GM21390 (cell line): ENCODE measurements around the gene RABGGTA.

Experiments used
- ATAC-seq: cut with Tn5 transposase; IDR thresholded peaks from one replicate; pipeline ENCODE4 v1.9.1; 2021; ENCODE audit not compliant: unreplicated experiment

Gene RABGGTA

DNA sequence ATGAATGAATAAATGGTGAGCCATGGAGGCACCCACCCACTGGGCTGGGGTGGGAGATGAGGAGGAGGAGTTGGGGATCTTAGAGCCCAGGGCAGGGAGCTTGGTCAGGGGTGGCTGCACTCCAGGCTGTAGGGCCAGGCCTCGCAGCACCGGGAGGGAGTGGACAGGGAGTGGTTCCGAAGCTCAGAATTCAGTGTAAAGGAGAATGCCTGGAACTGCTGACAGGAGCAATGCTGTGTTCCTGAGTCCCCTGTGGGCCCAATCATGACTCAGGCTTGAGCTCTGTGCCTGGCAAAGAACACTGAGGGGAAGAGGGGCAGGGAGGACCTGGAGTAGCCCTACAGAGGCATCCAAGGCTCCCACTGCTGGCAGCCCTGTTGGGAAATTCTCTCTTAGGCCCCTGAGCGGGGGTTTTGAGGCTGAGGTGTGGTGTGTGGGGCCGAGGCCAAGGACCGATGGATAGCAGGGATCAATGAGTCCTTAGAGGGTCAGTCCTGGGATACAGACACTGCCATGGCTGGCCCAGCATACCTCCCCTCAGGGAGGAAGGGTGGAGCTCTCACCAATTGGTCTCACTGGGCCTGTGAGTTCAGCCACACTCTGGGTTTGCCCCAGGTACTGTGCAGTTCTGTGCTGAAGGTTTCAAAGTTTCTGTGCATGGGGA, 9.5 kb upstream of the RABGGTA start:
- no peak for ATAC-seq

DNA sequence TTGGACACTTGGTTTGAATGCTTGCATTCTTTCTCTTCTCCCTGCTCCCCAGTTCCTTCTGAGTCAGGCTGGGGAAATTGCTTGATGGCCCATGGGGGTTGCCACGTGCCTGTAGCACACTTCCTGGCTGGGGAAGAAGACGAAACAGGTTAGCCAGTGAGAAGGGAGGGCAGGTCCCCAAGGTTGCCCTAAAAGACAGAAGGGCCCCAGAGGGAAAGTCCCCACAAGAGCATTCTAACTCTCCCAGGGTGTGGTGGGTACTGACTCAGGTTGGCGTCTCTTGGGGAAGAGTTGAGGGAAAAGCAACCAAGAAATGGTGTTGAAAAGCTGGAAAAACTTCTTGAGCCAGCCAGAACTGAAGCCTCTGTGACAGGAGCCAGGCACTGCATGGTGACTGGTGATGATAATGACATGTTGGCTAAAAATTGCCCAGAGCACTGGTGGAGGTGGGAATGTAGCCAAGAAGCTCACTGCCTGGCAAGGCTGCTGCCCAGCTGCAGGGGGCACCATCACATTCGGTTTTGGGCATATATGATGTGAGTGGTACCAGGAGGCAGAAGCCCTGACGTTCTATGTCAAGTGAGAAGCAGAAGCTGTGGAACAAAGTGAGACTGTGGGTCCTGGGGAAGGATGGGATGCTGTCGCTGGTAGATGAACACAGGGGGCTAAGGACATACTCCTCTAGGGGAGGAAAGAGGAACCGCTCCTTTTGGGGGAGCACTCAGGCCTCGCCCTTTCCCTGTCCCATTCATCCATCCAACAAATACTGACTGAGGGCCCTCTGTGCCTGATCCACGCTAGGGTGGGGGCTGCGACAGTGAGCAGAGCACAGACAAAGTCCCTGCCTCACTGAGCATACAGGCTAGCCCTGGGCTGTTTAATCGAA, 8.1 kb upstream of the RABGGTA start:
- no peak for ATAC-seq

DNA sequence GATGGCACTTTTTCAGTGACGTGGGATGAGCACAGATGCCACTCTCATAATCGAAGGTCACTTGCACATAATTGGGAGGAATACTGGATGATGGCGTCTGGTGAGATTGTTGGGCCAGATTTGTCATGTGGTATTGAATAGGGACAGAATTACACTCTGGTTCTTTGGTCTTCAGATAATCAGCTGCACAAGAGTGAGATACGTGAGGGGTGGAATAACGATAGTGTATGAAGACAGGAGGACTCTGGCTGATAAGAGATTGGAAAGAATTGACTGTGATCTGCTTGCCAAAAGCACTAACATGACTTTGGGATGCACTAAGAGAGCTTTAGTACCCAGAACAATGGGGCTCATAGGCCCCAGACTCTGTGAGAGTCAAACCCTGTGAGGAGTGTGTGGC, 7.0 kb upstream of the RABGGTA start:
- no peak for ATAC-seq

DNA sequence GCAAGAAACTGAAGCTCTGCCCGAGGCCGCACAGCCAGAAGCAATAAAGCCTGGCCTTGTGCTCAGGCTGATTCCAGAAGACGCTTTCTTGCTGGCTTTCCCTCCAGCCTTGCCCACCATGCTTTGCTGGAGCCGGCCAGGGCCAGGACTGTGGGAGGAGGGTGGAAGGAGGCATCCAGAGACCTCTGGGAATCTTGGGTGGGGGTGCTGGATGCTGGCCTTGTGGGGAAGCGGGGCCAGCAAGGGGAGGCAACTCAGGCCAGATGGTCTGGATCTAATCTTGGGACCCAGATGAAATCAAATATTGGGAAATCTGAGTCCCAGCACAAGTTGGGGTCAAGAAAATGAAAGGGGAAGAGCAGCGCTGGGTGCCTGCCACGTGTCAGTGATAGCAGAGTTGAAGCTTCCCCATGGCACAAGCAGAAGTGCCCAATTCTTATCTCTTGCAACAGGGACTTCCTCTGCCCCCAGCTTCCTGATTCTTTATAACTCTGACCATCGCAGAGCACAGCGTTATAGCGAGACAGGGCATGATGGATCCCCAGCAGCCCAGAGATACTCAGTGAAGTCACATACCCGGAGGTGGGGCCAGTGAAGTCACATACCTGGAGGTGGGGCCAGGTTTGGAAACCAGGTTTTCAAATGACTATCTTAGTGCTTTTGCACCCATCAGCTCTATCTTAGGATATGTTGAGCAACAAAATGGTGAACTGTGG, 6.4 kb upstream of the RABGGTA start:
- no peak for ATAC-seq

DNA sequence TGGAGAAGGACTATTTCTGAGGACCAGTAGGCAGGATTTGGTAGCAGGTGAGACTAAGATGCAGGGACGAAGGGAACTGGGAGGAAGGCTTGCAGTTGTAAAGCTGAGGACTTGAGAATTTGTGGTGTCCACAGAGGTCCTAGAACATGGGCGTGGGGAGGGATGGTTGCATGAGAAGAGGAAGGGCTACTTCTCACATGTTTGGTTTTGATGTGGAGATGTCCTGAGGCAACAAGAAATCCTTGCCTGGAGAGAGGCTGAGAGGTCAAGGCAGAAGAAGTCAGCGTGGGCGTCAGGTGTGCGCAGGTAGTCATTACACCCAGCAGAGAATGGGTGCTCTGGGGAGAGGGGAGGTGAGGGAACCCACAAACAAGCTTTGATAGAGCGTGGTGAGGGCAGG, 5.7 kb upstream of the RABGGTA start:
- ATAC-seq: no peak

DNA sequence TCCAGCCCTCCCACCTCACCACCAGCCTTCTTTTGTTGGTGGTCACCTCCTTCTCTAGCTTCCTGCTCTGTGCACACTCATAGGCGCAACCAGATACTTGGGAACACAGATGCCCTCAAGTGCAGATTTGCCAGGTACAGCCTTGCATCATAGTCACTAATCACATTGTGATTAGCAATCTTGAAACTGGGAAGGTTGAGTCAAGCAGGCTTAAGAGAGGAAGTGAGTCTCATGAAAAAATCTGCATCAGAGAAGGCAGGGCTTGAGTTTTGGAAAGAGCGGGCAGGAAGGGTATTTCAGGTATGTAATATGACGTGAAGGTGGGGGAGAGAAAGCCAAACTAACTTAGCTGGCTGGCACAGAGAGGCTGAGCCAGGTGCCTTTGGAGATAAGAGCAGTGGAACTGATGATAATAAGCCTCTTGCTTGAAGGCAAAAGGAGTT, 2.7 kb upstream of the RABGGTA start:
- ATAC-seq: peak; percentile 39

DNA sequence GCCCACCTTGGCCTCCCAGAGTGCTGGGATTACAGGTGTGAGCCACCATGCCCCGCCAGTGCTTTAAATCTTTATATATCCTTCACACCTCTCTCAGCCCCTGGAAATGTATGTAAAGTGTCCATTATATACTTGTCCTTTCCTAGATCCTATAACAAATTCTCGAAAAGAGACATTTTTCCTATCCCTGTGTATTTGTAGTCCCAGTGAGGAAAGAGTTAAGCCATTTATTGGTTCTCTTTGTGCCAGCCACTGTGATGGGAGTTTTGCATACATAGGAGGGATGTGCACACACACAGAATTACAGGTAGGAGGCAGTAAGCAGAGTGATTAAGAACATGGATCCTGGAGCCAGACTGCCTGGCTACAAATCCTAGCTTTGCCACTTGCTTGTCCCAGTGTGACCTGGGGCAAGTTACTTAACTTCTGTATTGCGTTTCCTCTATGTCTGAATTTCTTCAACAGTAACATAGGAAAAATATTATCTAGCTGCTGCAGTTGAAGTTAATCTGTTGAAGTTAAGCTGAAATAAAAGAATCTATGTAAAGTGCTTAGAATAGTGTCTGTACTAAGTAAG, 2.1 kb upstream of the RABGGTA start:
- no peak for ATAC-seq

DNA sequence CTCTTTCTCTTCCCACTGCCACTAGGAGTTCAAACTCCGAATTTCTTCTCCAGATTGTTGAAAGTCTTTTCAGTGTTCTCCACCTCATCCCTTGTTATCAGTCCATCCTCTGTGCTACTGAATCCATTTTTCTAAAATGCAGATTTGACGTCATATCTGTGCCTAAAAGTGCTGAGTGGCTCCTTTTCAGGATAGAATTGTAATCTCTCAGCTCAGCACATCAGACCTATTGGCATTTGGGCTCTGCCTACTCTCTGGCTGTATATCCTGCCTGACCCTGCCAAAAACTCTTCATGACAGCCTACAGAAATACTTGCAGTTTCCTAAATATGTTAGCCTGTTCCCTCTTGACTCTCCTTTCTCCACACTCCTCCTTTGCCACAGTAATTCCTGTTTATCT, 1.1 kb upstream of the RABGGTA start:
- ATAC-seq: no peak

DNA sequence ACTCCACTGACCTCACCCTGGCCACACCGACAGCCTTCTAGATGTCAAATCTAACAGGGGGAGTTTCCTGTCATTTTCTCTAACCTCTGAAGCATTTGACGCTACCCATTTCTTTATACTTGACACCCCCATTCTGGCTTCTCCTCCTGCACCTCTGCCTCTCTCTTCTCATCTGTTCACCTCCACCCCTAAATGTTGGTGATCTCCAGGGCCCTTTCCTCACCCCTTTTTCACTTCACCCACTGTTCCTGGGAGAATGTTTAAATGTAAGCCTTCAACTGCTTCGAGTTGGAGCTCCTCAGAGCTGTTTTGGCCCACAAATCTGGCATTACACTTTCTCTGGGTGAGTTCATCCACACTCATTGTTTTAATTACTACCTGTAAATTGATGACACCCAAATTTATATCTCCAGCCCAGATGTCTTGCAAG, 452 bp upstream of the RABGGTA start:
- ATAC-seq: no peak

DNA sequence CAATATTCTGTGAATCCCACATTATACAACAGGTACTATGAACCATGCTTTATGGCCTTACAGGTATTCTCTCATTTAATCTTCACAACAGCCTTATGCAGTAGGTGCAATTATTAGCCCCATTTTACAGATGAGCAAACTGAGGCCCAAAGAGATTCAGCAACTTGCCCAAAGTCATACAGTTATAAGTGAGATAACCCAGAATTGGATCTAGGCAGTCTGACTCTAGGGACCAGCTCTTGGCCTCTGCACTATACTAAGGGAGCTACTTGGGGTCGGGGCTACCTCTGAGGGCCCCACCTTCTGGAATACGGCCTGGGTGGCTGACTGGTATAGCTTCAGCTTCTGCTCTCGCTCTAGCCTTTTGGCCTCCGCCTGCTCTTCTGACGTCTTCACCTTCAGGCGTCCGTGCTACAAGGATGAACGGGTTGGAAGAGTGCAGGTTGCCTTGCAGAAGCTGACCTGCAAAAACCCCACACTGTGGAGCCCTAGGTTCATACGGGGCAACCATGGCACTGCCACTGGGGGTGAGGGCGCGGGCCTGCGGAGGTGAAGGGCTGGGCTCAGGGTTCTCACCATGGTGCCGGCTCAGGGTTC, 762 bp downstream of the RABGGTA start:
- ATAC-seq: no peak

DNA sequence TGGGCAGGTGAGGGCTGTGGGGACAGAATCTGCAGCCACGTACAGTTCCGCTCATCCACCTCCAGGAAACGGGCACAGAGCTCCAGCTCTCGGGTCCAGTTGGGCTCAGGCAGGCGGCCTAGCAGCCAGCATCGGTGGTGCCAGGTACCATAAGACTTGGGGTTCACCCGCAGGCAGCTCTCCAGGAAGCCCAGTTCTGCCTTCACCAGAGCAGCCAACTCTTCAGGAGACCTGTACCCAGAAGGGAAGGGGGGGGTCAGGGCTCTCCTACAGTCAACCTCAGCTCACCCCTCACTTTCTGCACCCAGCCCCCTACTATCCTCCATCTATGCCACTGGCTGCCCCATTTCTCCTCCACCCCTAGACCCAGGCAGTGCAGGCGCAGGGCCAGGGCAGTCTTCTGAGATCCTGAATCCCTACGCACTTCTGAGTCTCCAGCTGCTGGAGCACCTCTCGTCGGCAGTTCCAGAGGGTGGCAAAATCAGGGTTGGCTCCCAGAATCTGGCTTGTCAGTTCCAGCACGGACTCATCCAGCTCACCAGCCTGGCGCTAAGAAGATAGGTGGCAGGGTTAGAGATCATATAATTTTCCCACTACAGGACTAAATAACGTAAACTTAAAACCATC, 1.4 kb downstream of the RABGGTA start:
- ATAC-seq: no peak

DNA sequence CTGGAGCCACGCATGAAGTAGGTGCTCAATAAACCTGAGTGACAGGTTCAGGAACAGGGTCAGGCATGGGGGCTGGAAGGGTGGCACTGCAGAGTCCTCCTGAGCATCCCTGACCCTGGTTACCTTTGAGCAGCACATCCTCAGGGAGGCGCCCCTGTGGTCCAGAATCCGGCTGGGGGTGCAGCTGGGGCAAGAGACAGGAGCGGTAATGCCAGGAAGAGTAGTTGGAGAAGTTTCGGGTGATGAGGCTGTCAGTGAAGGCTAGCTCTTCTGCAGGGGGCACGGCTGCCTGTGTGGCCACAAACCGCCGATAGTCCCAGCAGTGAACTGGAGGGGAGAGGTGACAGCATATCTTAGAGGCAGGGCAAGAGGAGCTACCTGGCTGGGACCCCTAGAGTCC, 2.0 kb downstream of the RABGGTA start:
- no peak for ATAC-seq

DNA sequence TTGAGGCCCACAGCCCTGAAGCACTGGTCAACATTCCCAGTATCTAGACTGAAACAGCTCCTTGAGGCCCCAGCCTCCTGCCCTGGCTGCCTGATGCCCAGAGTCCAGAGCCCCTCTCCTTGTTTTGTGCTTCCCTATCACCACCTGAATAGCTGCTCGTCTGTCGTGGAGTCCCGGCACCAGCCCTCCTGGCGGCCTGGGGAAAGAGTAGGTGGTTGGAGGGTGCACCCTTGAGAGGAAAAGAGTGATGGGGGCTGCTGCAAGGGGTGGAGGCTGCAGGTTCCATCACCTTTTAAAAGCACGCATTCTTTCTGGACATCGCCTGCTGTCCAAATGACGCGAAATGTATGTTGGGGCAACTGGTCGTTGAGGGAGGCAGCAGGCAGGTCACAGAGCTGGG, 3.2 kb downstream of the RABGGTA start:
- no peak for ATAC-seq

DNA sequence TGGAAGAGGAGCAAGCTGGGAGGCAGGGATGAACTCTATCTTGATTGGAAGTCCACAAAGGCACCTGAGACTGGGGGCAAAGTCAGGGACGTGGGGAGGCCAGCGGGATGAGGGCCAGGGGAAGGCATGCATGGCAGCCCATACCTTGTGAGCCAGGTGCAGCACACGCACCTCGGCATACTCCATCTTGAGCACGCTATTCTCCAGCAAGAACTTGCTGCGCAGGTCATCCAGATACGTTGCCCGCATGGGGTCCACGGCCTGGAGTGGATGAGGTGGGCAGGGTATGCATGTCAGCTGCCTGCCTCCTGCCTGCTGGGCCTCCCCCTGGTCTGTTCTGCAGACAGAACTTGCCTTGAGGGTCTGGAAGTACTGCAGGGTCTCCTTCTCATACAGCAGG, 3.9 kb downstream of the RABGGTA start:
- no peak for ATAC-seq

DNA sequence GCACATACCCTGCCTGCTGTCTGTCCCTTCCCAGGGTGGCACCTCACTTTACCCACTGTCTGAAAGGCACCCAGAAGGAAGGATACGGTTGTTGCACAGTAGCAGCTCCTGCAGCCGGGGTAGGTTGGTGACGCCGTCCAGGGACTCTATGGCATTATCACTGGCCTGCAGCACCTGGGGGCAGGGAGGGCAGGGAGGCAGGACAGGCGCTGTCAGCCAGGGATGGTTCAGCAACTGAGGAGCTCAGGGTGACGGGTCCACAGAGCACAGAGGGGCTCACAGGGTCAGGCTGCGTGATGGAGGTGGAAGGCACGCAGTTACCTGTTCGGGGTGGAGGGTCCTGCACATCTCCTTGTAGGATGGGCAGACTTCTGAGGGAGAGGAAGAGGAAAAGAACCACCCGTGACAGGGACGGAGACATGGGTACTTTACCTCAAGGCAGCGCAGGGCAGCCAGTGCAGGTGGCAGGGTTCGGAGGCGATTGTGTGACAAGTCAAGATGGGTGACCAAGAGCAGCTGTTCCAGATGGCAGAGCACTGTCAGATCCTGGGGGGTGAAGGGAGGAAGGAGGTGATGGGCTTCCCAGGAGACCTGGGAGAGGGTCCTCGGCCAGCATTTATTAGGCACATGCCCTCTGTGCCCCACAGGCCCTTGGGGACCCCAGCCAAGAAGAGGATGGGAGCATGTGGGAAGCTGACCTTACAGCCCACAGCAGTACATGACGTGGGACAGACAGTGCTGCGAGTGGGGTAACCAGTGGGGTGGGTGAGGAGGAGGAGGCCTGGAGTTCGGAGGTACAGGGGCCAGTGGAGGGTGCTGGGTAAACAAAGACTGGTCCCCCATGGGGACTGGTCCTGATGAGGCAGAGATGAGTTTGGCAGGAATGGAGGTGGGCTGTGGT, 4.8 kb downstream of the RABGGTA start:
- ATAC-seq: no peak

DNA sequence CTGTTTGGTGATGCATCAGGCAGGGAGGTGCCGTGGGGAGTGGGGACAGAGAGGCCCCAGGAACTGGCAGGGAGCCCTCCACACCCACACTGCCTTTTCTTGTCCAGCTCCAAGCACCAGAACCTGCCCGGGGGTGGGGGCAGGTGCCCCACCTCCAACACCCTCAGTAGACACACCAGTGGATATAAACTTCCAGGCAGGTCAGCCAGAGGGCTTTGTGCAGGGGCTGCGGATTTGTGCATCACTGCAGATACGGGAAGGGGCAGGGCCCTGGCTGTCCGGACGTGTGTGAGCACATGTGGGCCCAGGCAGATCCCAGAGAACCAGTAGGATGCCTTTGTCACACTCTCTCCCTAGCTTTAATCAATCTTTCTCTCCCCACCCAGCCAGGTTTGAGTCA, 7.1 kb downstream of the RABGGTA start:
- ATAC-seq: no peak

DNA sequence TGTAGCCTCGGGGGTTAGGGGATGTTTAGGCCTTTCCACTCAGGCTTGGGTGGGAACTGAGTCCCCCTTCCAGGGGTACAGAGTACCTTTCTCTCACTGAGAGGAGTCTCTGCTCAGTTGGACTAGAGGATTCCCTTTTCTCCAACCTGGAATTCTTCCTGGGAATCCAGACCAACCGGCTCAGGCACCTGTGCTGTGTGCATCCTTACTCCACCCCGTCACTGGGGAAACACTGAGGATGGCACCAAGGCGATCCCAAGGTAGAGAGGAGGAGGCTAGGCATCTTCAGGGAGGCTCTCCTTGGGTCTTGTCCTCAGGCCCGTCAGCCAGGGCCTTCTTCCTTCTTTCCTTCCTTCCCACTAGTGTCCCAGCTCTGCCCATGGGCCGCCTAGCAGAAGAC, 7.5 kb downstream of the RABGGTA start:
- no peak for ATAC-seq

DNA sequence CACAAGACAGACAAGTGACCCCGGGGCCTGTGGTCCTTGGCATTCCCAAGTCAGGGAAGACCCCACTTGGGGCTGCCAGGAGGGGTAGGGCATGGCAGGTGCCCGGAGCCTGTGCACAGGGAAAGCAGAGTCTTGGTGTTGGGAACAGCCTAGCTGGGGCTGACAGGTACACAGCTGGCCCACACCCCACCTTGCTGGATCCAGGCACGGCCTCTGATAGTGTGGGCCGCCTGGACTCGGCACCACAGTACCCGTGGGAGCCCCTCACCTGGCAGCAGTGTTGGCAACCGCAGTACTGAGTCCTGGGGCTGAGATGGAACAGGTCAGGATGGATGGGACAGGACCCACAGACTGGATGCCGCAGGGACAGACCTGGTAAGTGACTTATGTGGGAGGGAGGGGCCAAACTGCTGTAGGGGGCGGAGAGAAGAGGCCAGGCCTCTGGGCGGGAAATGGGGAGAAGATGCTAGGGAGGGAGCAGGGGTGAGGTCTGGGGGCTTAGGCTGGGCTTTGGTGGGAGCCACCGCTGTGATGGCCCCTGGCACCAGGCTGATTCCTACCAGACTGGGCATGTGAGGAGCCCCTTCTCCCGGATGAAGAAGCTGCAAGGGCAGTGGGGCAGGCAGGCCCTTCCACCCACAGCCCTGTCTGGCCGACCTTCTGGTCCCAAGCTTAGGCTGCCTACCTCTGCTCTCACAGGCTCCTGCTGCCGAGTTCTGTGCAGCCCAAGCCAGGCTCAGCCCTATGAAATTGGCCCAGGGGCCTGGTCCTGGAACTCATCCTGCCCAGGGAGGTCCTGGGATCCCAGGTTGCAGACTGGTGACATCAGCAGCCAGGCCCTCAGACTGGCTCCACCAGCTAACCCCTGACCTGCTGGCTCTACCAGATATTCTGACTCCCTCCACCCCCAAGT, 8.3 kb downstream of the RABGGTA start, which contains the start of gene TGM1:
Gene TGM1, minus strand, starts transcription at position 357 of the 913 bp plus-strand sequence. CDS start 825 bp downstream, outside the sequence.
- no peak for ATAC-seq
